GM19023 (cell line): ENCODE results near the gene LIPM.
"Not testable (repeated sequence)": the region's sequence is repeated elsewhere in the genome, so short reads cannot be mapped to it uniquely, and the experiment has no call there.

ENCODE experiments used
- ATAC-seq: cut with Tn5 transposase; IDR thresholded peaks from one replicate; pipeline ENCODE4 v1.9.1; 2021; ENCODE audit warnings: mild to moderate bottlenecking, moderate library complexity; ENCODE audit not compliant: unreplicated experiment

The LIPM gene

GRCh38 chr10:88837632-88838031 is 35.1 kb downstream of the LIPM start:
- not testable (repeated sequence) for ATAC-seq

GRCh38 chr10:88838766-88839350 is 36.3 kb downstream of the LIPM start:
- ATAC-seq = no peak

DNA sequence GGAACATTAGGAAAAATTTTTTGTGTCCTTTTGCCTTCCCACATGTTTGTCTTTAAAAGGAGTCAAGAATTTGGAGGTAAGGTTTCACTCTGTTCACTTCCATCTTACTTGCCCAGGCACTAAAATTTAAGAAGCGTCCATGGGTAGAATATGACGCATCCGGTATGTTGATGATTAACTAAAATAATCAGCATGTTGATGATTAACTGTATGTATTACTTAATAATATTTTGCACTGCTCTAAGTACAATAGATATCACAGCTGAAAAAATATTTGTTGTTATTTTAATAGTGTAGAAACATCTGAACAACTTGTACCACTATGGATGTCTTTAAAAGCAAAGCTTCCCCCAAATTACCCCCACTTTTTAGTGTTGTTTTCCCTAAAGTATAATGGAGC is 37.6 kb downstream of the LIPM start:
- ATAC-seq = no peak

DNA sequence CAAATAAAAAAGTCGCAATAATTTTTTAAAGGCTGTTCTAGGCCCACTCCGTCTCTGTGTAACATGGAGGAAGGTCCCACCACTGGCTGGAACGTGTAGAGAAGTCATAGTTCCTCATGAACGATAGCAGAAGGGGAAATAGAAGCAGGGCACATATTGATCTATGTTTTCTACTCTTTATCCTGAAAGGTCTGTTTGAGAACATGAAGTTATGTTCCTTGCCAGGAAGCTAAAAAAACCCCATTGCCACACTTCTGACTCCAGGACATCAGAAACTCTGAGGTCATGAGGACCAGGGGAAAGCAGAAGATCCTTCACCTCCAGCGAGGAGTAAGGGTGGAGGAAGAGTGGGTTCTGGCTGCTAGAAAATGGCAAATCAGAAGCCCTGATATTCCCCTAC is 38.4 kb downstream of the LIPM start:
- ATAC-seq = no peak

- ATAC-seq = no peak
Measured at GRCh38 chr10:88841316-88842111, 39.0 kb downstream of the LIPM start.

DNA sequence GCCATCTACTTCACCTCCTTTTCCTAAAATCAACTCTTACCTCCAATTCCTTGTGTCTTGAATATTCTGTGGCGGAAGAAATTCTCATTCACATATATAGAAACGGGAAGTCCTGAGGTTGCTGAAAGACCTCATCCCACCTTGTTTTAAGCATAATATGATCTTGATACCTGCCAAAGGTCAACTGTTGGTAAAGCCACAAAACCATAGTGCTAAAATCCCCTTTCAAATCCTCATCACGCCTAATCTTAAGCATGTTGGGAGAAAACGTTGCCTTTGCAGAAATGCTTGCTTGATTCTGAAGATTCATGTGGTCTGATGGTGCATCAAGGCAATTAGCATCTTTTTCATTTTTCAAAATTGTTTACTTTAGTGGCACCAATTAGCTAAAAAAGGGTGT is 40.6 kb downstream of the LIPM start:
- ATAC-seq = no peak

GRCh38 chr10:88848499-88848898 is 46.0 kb downstream of the LIPM start:
- ATAC-seq = no peak

GRCh38 chr10:88849234-88849633 is 46.7 kb downstream of the LIPM start:
- no peak for ATAC-seq

- no peak for ATAC-seq
Measured at GRCh38 chr10:88850712-88851111, 48.2 kb downstream of the LIPM start.

DNA sequence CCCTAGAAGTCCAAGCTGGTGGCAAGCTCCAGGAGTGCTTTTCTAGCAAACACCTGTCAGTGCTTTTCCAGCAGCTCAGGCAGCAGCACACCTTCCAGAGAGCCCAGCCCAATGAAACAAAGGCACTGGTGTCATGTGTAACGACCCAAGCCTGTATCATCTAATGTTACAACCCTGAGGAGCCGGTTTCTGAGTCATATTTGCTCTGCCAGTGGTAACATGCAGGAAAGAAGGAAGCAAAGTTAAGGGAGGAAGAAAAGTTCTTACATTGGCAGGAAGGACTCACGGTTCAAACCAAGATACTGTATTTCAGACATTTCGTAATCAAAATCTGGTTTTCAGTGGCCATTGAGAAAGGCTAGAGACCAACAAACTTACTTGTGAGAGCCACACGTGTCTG is 49.2 kb downstream of the LIPM start, which contains the start of gene ANKRD22:
Gene ANKRD22, minus strand, starts transcription at position 139 of the 400 bp plus-strand sequence. CDS start 237 bp downstream, outside the sequence.
- ATAC-seq = no peak

DNA sequence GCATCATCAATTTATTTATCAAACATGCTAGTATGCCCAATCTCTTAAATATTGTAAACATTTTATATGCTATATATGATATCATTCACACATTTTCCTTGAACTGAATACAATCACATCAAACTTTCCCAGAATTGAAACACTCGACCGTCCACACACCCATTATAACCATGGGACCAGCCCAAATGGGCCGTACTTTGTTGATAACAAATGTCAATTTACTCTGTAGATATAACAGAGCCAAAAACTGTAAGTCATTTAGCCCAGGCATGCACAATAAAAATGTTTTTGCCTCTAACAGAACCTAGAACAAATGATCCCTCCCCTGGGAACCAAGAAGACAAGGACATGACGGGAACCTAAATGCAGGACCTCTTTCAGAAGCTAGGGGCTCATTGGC is 49.8 kb downstream of the LIPM start:
- no peak for ATAC-seq

DNA sequence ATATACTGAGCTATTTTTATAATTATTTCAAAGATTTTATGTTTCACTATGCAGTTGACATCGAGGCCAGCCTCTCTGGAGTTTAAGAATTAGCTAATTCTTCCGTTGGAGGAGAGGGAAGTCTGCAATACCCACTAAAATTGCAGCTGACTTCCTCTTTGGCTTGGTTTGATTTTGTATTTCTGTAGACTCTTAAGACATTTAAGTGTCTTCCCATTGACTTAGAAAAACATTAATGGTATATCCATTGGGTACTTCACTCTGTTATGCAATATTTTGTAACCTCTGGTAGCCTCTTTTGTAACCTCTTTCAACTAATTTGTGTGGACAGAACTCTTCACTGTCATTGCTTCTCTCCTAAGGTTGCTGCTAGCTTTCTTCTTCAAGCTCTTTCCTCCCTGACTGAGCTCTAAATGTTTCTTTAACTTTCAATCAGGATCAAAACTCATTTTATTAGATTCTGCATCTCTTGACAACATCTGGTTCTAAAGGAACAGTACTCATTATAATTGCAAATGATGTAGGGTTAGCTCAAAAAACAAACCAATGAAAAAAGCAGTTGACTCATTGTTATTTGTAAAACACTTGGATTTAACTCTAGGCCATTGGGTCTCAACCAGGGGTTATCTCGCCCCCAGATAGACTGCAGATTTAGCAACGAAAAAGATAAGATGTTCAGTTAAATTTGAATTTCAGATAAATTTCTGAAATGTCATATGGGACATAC is 50.8 kb downstream of the LIPM start:
- ATAC-seq = no peak

- no peak for ATAC-seq
Measured at GRCh38 chr10:88854684-88855083, 52.2 kb downstream of the LIPM start.

DNA sequence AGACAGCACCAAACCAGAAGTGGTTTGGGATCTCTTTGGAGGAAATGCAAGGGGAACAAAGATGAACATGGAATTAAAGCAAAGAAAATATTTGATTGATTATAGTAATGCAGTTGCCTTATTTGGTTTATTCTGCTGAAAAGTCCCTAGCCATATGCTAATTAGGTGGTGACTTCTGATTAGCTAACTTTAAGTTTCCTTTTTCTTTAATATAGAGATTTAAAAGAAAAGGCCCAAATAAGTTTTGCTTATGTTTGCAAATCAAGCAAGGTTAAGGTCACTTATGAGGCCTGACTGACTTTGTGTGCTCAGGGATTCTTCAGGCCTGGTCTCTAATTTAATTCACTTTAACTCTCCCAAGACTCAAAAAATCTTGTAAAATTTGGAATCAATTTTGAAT is 55.3 kb downstream of the LIPM start:
- no peak for ATAC-seq

- no peak for ATAC-seq
Measured at GRCh38 chr10:88858491-88858890, 56.0 kb downstream of the LIPM start.

- ATAC-seq = no peak
Measured at GRCh38 chr10:88861036-88861435, 58.5 kb downstream of the LIPM start.

GRCh38 chr10:88865281-88865876 is 62.8 kb downstream of the LIPM start:
- no peak for ATAC-seq

DNA sequence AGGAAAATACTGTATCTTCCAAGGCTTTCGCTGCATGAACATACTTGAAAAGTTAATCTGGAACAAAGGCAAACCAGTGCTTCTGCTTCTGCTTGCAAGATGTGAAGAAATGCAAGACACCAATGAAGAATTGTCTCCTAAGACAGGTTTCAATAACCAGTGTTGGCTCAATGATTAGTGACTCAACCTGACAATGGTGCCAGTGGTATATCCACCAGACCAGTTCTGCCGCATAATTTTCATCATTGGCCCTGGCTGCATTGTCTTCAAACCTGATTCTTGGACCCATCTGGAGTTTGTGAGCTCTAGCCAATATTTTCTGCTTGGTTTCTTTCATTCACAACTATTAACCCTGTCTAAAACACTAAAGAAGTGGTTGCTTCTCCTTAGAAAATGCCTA is 63.9 kb downstream of the LIPM start:
- no peak for ATAC-seq

DNA sequence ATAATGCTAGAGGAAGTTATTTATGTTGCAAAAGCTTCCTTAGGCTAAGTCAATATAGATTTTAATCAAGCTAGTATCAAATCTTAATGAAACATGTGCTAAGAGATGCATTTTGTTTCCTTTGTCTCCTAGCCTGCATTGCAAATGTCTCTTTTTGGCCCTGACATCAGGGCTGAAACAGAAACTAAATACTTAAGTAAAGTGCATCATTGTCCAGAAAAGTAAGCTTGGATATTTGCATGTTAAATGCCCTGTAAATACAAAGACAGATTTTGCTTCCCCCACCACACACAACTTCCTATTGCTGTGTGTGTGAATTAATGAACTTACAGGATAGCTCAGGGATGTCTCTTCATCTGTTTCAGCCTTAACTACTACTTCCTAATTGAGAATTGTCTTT is 67.6 kb downstream of the LIPM start:
- no peak for ATAC-seq
